Activated T-cell treated with anti-CD3 and anti-CD28 coated beads for 4 hours (primary cell): Measurements from ENCODE around the gene FMNL3.
A peak's percentile ranks its signal among the peaks of the same experiment; 100 is the strongest.

Experiments used
- DNase-seq: peaks from one replicate; pipeline ENCODE4 v3.0.0-alpha.2; 2020

Gene FMNL3

GRCh38 chr12:49673446-49674317 is 33.5 kb downstream of the FMNL3 start:
- DNase-seq: no peak

- DNase-seq: no peak
Observed at GRCh38 chr12:49672301-49673217, 34.6 kb downstream of the FMNL3 start.

GRCh38 chr12:49671031-49671765 is 36.0 kb downstream of the FMNL3 start:
- DNase-seq: peak; percentile 57

GRCh38 chr12:49669796-49670195 is 37.4 kb downstream of the FMNL3 start:
- DNase-seq: no peak

GRCh38 chr12:49667325-49668090 is 39.7 kb downstream of the FMNL3 start:
- no peak for DNase-seq

GRCh38 chr12:49666176-49666575 is 41.0 kb downstream of the FMNL3 start:
- no peak for DNase-seq

- DNase-seq: no peak
Observed at GRCh38 chr12:49665384-49665783, 41.8 kb downstream of the FMNL3 start.

GRCh38 chr12:49664591-49665239 is 42.5 kb downstream of the FMNL3 start:
- DNase-seq: no peak

- DNase-seq: no peak
Observed at GRCh38 chr12:49664167-49664566, 43.0 kb downstream of the FMNL3 start.

GRCh38 chr12:49662998-49663843 is 44.0 kb downstream of the FMNL3 start:
- DNase-seq: peak; percentile 52

- DNase-seq: no peak
Observed at GRCh38 chr12:49661746-49662145, 45.5 kb downstream of the FMNL3 start.

- no peak for DNase-seq
Observed at GRCh38 chr12:49661191-49661590, 46.0 kb downstream of the FMNL3 start.

GRCh38 chr12:49659753-49660152 is 47.5 kb downstream of the FMNL3 start:
- no peak for DNase-seq

- DNase-seq: no peak
Observed at GRCh38 chr12:49658276-49658675, 48.9 kb downstream of the FMNL3 start.

- DNase-seq: no peak
Observed at GRCh38 chr12:49655595-49656236, 51.5 kb downstream of the FMNL3 start.

GRCh38 chr12:49654715-49655114 is 52.5 kb downstream of the FMNL3 start:
- DNase-seq: no peak

GRCh38 chr12:49652921-49653520 is 54.2 kb downstream of the FMNL3 start:
- DNase-seq: no peak

- DNase-seq: no peak
Observed at GRCh38 chr12:49651855-49652254, 55.4 kb downstream of the FMNL3 start.

- no peak for DNase-seq
Observed at GRCh38 chr12:49649892-49650291, 57.3 kb downstream of the FMNL3 start.

- no peak for DNase-seq
Observed at GRCh38 chr12:49649445-49649844, 57.8 kb downstream of the FMNL3 start.
